RWPE1 (cell line): ENCODE results near the gene ARL13A.

ENCODE experiments used
- CTCF ChIA-PET: fragments of 350-600 bp; sonication (Branson Sonifier 250); formaldehyde crosslinking; extraction: SDS; loops from one replicate; lab custom pipeline; 2021; lab: Yijun Ruan, JAX
- POLR2A ChIA-PET: fragments of 400-600 bp; formaldehyde crosslinking; extraction: SDS; loops from one replicate; lab custom pipeline; 2020; ENCODE audit warnings: antibody characterized with exemption; ENCODE audit not compliant: low non-redundant PET; lab: Yijun Ruan, JAX
- DNase-seq: peaks from one replicate; pipeline ENCODE4 v3.0.0; 2012; ENCODE audit warnings: low spot score
- H3K27ac ChIP-seq: fragments of 450-650 bp; 2 replicates; pipeline ENCODE4 v1.5.1; 2017
- TF ChIP-seq, protein P1 (sequence below): fragments of 450-650 bp; conservative IDR thresholded peaks from 2 replicates; pipeline ENCODE4 v1.5.1; 2017; ENCODE audit warnings: low read depth, mild to moderate bottlenecking

The ARL13A gene

DNA sequence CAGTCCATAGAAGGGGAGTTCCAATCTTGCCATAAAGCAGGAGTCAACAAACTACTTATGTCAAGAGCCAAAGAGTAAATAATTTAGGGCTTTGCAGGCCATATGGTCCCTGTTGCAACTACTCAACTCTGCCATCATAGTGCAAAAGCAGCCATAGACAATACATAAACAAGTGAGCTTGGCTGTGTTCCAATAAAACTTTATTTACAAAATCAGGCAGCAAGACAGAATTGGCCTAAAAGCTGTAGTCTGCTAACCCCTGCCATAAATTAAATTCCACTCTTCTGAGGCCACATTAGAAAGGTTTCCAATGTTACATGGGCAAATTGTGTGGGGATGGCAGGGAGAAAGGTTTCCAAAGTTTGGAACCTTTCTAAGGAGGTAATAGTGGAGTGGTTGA lies 67.7 kb downstream of the ARL13A start:
- no peak for DNase-seq
- ChIA-PET POLR2A (no interaction called here), CTCF (no interaction called here)
- TF ChIP-seq, protein P1, sequence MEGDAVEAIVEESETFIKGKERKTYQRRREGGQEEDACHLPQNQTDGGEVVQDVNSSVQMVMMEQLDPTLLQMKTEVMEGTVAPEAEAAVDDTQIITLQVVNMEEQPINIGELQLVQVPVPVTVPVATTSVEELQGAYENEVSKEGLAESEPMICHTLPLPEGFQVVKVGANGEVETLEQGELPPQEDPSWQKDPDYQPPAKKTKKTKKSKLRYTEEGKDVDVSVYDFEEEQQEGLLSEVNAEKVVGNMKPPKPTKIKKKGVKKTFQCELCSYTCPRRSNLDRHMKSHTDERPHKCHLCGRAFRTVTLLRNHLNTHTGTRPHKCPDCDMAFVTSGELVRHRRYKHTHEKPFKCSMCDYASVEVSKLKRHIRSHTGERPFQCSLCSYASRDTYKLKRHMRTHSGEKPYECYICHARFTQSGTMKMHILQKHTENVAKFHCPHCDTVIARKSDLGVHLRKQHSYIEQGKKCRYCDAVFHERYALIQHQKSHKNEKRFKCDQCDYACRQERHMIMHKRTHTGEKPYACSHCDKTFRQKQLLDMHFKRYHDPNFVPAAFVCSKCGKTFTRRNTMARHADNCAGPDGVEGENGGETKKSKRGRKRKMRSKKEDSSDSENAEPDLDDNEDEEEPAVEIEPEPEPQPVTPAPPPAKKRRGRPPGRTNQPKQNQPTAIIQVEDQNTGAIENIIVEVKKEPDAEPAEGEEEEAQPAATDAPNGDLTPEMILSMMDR, result no peak
- H3K27ac ChIP-seq, result no peak overlapping the region

DNA sequence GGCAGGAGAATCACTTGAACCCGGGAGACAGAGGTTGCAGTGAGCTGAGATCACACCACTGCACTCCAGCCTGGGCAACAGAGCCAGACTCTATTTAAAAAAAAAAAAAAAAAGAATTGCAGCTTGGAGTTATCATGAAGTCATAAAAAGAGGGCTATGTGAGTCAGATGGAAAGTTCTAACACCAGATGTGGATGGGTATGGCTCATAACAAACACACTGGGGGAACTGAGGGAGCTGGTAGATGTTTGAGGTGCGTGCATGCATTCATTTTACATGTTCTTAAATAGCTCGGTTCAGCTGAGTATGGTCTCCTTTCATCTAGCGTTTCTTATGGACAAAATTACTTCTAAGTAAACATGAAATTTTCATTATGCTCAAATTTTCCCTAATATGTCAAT lies 70.7 kb downstream of the ARL13A start:
- DNase-seq, result no peak
- no peak overlapping the region for H3K27ac ChIP-seq
- TF ChIP-seq, protein P1, result no peak
- ChIA-PET CTCF (no interaction called here), POLR2A (no interaction called here)
